WERI-Rb-1 (cell line): ENCODE measurements around the gene GABRA5.

ENCODE experiments used
- DNase-seq: peaks from one replicate; pipeline ENCODE4 v3.0.0-alpha.2; 2020
- H3K27ac ChIP-seq: fragments of 250-450 bp; sonication (Bioruptor Pico); 2 replicates; pipeline ENCODE4 v1.5.1; 2020; ENCODE audit warnings: mild to moderate bottlenecking, moderate library complexity
- H3K27me3 ChIP-seq: fragments of 250-450 bp; sonication (Bioruptor Pico); 2 replicates; pipeline ENCODE4 v1.5.1; 2021; ENCODE audit warnings: mild to moderate bottlenecking, low read depth, moderate library complexity; ENCODE audit not compliant: insufficient read depth, severe bottlenecking
- H3K36me3 ChIP-seq: fragments of 250-450 bp; sonication (Bioruptor Pico); 2 replicates; pipeline ENCODE4 v1.5.1; 2020; ENCODE audit warnings: mild to moderate bottlenecking, moderate library complexity
- H3K4me3 ChIP-seq: 2 replicates; pipeline ENCODE4 v1.5.1; 2011; ENCODE audit warnings: low read depth, mild to moderate bottlenecking, control low read depth, low read length
- H3K9me3 ChIP-seq: fragments of 250-450 bp; sonication (Bioruptor Pico); 2 replicates; pipeline ENCODE4 v1.5.1; 2021; ENCODE audit warnings: mild to moderate bottlenecking, moderate library complexity; ENCODE audit not compliant: severe bottlenecking
- TF ChIP-seq, protein P1 (sequence below): IDR thresholded peaks from 2 replicates; pipeline ENCODE4 v1.5.1; 2011; ENCODE audit warnings: low read depth, mild to moderate bottlenecking, control low read depth, inconsistent platforms, low read length

Gene GABRA5

GRCh38 chr15:26882112-26882511, 15.2 kb downstream of the GABRA5 start:
- Histone ChIP-seq H3K9me3 (no peaks in the 10 kb centered on the region), H3K4me3 (no peak overlapping the region)
- DNase-seq: no peak

DNA sequence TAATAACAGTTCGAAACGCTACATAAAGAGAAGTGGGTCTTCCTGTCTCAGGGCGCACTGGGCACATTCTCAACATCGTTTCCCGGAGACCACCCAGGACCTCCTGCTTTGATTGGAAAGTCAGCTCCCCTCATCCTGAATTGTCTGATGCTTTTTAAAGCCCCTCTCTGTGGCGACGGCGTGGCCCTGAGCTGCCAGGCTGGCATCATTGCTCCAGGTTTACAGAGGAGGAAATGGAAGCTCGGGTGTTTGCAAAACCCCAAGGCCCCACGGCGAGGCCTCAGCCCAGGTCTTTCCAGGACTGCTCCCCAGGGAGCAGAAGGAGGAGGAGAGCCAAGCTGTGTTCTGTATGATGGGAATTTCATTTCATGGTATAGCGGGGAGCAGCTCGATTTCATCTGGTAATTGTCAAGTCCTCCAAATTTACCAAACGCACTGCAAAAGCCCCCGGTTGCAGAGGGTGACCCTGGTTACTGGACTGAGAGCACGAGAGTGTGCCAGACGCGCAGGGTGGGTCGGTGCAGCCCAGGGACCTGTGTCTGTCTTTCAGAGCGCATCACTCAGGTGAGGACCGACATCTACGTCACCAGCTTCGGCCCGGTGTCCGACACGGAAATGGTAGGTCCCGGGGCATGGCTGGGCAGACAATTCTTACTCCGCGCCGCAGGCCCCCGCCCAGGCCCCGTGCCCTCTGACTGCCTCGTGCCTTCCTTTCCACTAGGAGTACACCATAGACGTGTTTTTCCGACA, 15.9 kb downstream of the GABRA5 start:
- H3K36me3 ChIP-seq: no peaks in the 10 kb centered on the region
- TF ChIP-seq, protein P1, sequence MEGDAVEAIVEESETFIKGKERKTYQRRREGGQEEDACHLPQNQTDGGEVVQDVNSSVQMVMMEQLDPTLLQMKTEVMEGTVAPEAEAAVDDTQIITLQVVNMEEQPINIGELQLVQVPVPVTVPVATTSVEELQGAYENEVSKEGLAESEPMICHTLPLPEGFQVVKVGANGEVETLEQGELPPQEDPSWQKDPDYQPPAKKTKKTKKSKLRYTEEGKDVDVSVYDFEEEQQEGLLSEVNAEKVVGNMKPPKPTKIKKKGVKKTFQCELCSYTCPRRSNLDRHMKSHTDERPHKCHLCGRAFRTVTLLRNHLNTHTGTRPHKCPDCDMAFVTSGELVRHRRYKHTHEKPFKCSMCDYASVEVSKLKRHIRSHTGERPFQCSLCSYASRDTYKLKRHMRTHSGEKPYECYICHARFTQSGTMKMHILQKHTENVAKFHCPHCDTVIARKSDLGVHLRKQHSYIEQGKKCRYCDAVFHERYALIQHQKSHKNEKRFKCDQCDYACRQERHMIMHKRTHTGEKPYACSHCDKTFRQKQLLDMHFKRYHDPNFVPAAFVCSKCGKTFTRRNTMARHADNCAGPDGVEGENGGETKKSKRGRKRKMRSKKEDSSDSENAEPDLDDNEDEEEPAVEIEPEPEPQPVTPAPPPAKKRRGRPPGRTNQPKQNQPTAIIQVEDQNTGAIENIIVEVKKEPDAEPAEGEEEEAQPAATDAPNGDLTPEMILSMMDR: no peak
- H3K27ac ChIP-seq: no peak overlapping the region
- H3K9me3 ChIP-seq: no peaks in the 10 kb centered on the region
- DNase-seq: no peak
- H3K27me3 ChIP-seq: no peaks in the 10 kb centered on the region
- H3K4me3 ChIP-seq: no peak overlapping the region

More at GRCh38 chr15:26882112-26882511, 15.2 kb downstream of the GABRA5 start:
- TF ChIP-seq, protein P1: no peak
- Histone ChIP-seq H3K36me3 (no peaks in the 10 kb centered on the region), H3K27me3 (no peaks in the 10 kb centered on the region), H3K27ac (no peak overlapping the region)

- H3K27me3 ChIP-seq: no peaks in the 10 kb centered on the region
- TF ChIP-seq, protein P1: no peak
Measured at GRCh38 chr15:26883466-26883865, 16.6 kb downstream of the GABRA5 start.

GRCh38 chr15:26886566-26886965, 19.7 kb downstream of the GABRA5 start:
- Histone ChIP-seq H3K27me3 (no peaks in the 10 kb centered on the region), H3K36me3 (no peaks in the 10 kb centered on the region), H3K9me3 (no peaks in the 10 kb centered on the region), H3K4me3 (no peak overlapping the region), H3K27ac (no peak overlapping the region)
- TF ChIP-seq, protein P1: no peak
- no peak for DNase-seq

More at GRCh38 chr15:26883466-26883865, 16.6 kb downstream of the GABRA5 start:
- DNase-seq: no peak
- Histone ChIP-seq H3K36me3 (no peaks in the 10 kb centered on the region), H3K4me3 (no peak overlapping the region), H3K27ac (no peak overlapping the region), H3K9me3 (no peaks in the 10 kb centered on the region)

GRCh38 chr15:26887926-26888666, 21.2 kb downstream of the GABRA5 start:
- TF ChIP-seq, protein P1: no peak

More at GRCh38 chr15:26887926-26888666, 21.2 kb downstream of the GABRA5 start:
- H3K9me3 ChIP-seq: no peaks in the 10 kb centered on the region
- H3K27ac ChIP-seq: no peak overlapping the region
- no peak for DNase-seq
- H3K4me3 ChIP-seq: no peak overlapping the region
- no peaks in the 10 kb centered on the region for H3K36me3 ChIP-seq
- H3K27me3 ChIP-seq: no peaks in the 10 kb centered on the region
